GM18526 (cell line): Measurements from ENCODE around the gene NCS1.

Experiments
- POLR2A ChIP-seq: IDR thresholded peaks from 3 replicates; pipeline ENCODE4 v1.6.1; 2011; ENCODE audit not compliant: insufficient read length; ENCODE audit errors: extremely low read depth

NCS1 gene

GRCh38 chr9:130172161-130172857 is at the start of gene NCS1:
NCS1 (plus strand) TSS chr9:130172404; CDS start chr9:130172664, 260 bp downstream.
- no peak for TF ChIP-seq POLR2A

DNA sequence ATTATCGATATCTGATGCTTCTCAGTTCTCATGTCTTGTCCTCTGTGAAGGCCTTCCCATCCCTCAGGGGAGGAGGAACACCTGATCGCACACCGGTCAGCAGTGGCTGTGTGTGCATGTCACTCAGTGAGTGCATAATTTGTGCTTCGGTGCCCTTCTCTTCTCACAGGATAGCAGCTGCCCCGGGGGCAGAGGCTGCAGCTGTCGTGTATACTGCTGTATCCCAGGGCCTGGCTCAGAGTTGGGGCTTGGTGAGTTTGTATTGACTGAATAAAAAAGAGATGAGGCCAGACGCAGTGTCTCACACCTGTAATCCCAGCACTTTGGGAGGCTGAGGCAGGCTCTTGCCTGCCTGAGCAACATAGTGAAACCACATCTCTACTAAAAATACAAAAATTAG is 49.7 kb upstream of the NCS1 start:
- TF ChIP-seq POLR2A: no peak

DNA sequence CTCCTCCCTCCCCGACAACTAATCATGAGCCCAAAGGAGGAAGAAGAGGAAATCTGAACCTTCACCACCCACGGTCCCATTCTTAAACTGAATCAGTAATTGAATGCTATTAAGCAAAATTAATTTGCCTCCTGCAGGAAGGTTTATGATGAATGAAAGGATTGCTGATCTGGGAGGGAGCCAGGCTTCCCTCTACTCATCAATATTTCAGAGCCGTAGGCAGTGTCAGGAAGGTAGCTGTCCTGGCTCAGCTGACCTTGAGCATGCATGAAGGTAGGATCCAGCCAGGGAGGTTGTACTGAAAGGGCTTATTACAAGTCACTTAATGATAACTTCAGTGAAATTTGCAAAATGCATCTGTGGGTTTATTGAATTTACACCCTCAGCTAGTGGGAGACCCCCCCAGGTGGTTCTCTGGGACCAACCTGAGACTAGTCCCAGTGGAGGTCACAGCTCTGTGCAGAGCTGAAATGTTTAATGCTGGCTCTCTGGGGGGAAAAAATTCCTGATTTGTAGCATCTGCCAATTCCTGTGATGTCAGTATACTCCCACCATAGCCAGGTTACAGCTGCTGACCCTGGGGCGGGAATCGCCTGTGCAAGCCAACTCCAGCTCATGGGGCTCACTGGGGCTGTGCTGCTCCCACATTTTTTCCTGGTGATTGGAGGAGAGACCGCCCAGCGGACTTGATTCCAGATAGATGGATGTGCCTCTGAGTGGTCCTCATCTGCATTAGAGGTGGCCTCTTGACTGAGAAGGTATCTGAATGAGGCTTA is 47.9 kb upstream of the NCS1 start:
- TF ChIP-seq POLR2A: no peak

DNA sequence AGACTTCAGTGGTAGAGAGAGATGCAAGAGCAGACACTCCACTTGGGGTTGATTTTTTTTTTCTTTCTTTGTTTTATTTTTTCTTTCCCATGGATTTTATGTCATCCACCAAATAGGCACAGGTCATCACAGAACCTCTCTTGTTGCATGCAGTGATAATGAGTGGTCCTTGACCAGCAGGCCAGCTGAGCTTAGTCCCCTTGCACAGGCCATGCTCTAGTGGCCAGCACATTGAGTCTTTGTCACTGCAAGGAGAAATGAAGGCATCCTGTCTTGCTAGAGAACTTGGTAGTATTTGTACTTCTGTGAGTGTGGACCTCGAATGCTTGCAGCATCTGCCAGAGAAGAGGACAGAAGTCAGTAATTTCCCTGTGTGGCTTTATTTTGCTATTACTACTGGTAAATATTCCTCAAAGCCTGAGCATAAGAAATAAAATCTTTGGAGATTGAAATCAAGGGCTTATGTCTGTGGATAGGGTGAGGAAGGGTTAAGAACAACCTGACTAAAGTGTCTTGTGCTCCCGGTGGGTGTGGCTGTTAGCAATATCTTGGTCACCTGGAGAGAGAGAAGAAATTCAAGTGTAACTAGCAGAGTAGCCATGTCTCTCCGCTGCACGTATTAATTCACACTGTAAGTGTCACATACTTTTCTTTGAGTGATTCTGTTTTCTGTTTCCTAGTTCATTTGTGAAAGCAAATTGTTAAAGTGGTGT is 45.3 kb upstream of the NCS1 start:
- no peak for TF ChIP-seq POLR2A

DNA sequence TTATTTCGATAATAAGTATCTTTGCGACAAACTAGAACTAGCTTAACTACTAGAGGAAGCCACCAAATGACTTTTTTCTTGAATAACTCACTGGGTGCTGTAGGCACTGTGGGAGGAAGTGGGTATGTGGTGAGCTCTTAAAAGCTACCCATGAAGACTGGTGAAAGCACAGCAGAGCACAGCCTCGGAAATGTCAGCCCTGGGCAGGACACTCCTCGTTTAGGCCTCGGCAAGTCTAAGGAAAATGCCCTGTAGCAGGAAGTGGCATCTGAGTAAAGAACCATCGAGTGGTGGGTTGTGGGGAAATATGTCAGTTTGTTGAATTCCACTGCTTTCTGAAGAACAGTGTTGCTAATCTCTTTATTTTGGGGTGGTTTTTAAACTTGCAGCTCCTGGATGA is 44.0 kb upstream of the NCS1 start:
- TF ChIP-seq POLR2A: no peak

DNA sequence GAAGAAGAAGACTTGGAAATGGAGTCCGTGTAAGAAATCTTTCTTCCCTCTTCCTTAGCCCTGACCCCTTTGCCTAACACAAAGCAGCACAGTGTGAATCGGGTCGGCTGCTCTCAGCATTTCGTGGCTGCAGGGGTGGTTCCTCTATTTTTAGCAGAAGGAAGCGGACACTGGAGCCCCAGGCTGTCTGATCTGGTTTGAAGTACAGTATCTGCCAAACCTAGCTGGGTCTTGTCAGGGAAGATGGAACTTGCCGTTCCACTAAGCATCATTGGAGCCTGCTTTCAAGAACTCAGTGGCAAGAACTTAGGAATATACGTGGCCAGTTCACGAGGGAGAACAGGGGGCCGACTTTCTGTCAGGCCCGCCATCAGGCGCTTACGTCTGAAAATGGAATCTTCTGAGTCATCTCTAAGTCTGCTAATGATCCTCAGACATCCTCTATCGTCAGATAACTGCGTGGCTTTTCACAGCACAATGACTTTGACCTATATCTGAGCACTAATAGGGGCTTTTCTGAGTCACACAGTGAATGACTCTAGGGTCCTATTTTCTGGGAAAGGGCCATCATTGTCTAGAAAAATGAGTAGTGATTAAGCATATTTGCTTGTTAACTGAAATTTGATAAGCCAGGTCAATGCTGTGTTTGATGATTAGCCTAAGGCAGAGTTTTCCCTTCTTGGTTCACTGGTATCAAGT is 43.3 kb upstream of the NCS1 start:
- peak; percentile 5 for TF ChIP-seq POLR2A

DNA sequence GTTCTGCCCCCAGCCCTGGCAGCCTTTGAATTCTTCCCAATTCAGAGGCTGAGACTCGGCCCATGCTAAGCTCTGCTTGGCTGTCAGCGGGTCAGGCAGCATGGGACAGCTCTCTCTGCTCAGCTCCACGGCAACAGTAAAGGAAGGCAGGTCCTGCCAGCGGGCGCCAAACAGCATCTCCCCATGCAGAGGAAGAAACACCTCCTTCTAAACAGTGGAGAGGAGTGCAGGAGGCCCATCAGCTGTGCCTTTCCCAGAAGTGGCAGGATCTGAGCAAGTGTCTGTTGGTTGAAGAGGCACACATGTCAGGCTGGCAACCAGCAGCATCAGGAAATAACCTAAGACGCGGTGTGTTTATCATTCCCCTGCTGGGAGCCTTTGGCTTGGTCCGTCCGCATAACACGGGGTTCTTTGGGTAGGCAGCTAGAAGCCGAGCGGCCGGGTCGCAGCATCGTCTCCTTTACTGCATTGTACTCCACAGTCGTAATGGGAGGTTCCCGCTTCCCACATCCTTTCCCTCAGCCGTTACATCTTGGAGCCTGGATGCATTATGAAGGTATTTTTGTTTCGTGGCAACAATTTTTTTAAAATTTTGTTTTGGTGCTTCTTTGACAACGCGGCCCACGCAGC is 42.7 kb upstream of the NCS1 start:
- peak; percentile 6 for TF ChIP-seq POLR2A

DNA sequence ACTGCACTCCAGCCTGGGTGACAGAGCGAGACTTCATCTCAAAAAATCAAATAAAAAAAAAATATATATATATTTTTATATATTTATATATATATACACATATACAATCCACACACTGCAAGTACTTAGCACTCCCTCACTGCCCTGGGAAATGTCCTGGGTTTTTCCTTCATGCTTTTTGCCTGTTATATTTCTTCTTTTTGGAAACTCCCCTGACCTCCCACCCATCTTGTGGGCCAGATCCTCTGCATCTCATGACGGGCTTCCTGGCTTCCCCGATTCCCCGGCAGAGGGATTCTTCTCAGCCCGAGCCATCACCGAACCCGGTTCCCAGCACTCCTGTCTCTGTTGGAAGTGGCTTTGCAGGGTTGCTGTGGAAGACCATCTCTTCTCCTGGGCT is 39.5 kb upstream of the NCS1 start:
- TF ChIP-seq POLR2A: no peak

GRCh38 chr9:130137081-130137640 is 35.0 kb upstream of the NCS1 start:
- TF ChIP-seq POLR2A: no peak

GRCh38 chr9:130137641-130138081 is 34.5 kb upstream of the NCS1 start:
- no peak for TF ChIP-seq POLR2A

DNA sequence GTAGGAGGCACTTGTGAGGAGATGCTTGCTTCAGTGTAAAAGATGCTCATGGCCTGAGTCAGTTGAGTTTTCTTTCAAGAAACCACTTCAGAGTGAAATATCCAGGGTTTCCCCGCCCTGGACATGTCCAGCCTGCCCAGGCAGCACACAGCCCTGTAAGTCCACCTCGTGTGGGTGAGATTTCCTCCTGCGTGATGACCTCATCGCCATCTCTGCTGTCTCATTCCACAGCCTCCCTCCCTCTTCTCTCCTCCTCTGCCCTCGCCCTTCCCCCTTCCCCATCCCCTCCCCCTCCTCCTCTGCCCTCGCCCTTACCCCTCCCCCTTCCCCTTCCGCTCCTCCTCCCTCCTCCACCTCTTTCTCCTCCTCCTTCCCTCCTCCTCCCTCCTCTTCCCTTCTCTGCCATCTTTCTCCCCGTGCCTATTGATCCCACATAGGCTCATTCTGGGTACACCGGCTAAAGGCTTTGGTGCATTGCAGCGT is 34.0 kb upstream of the NCS1 start:
- no peak for TF ChIP-seq POLR2A

- no peak for TF ChIP-seq POLR2A
Measured at GRCh38 chr9:130138791-130139190, 33.4 kb upstream of the NCS1 start.

- no peak for TF ChIP-seq POLR2A
Measured at GRCh38 chr9:130139251-130139650, 33.0 kb upstream of the NCS1 start.

GRCh38 chr9:130140706-130141105 is 31.5 kb upstream of the NCS1 start:
- no peak for TF ChIP-seq POLR2A
